NCI-H510A treated with DMSO at 0.1 percent for 48 hours (cell line): Measurements from ENCODE around the gene AKR7A2.

Experiments
- DNase-seq: peaks from one replicate; lab custom pipeline; 2025; lab: John Stamatoyannopoulos, UW

AKR7A2 gene

DNA sequence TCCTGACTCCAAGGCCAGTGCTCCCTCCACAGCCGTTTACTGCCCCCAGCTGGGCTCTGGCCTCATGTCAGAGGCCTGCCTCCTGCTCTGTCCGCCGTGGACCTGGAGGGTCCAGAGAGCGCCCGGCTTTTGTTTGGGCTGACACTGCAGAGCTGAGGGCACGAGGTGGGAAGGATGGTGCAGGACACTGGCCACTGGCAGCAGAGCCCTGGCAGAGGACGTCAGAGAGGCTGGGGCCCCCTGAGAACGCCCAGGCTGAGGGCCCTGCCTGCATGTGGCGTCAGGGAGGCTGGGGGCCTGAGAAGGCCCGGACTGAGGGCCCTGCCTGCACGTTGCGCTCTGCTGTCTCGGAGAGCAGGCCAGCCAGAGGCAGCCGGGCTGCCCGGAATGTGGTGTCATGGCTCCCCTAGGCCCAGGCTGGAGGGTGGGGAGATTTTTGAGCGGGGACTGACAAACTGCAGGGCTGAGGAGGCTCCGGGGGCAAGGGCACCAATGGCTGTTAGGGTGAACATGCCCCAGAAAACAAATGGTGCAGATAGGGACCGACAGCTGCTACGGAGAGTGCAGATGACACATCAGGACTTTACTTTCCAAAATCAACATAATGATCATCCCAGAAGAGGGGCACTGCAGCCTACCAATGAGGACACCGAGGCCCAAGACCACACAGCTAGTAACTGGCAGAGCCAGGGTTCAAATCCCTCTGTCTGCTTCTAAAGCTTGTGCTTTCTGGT is 31.8 kb upstream of the AKR7A2 start:
- DNase-seq, result no peak

DNA sequence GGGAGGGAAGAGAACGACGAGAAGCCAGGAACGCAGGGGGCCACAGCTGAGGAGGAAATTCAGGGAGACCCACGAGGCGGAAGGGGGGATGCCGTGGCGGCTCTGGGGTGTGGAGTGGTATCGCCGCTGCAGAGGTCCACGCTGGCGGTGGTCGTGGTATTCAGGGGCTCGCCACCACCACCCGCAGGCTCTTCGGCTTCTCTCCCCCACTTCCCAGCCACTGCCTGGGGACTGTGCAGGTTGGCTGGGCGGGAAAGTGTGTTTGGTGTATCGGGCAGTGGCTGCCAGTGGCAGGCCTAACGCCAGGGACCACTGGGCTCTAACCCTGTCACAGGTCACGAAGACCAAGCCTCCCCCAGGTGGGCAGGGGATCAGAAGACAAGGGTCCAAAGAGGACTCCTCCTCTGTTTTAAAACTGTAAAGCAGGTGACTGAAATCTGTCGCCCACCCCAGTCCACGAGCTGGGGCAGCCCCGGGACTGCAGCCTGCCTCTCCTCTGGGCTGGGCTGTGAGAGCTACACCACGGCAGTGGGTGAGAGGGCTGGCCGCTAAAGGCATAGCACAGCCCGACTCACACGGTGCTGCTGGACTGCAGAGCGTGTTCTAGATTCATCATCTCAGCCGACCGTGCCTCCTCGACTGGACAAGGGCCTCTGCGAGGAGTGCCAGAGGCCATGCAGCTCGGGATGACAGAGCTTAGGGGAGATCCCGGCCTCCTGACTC is 31.1 kb upstream of the AKR7A2 start:
- DNase-seq, result no peak

DNA sequence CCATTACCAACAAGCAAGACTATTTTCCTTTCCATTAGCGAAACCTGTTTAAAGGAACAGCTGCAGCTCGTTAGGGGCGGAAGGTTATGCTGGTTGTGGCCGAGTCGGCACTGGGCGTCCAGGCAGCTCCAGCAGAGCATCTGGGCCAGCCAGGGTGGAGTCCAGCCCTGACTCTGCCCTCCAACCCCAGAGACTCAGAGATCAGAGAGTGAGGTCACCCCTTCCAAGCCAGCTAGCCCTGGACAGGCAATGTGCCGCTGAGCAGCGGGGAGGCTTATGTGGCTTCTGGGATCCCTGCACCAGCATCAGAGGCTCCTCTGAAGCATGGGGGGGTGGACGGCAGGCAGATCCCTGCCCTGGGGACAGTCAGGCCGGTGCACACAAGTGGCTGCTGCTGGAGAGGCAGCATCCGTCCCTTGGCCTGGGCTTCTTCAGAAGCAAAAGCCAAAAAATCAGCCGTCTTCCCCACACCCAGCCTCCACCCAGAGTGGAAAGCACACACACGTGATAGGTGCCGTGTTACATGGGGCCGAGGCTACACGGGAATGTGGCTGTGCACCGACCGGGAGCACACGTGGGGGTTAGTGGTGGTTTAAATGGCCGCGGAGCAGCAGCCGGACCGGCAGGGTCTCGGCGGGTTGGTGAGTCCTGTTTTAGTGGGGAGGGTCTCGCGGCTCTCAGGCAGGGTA is 30.3 kb upstream of the AKR7A2 start:
- DNase-seq, result no peak

DNA sequence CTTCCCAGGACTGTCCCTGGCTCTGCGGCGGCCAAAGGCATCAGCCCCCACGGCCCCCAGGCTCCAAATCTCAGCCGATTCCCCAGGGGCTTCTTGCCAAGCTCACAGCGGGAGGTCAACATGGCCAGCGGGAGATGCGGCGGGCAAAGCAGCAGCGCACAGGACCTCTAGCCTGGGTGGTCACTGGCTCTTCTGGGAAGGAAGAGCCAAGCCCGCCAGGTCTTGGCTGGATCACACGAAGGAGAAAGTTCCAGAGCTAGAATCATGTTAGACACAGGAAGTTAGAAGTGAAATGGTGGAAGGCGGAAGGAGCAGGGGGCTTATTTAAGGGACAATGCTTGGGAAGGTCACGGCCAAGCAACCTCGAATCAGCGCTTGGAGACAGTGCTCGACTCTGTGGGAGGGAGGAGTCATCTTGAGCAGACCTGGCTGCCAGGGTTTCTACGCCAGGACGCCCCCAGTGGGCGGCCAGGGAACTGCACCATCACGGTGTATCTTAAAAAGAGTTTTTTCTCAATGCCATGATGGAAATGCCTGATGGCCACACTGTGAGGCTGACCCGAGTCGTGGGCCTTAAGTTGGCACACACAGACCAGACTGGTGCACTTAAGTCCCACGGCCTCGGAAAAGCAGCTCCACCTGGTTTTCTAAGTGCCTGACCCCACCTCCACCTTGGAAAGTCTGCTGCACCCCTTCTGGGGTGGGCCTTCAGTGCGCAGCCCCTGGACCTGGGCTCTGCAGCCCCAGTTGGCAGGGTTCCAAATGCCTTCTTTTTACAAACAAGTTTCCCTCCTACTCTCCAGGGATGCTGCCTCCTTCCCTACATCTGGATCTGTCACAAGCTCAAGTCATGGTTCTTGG is 29.5 kb upstream of the AKR7A2 start:
- peak; percentile 56 for DNase-seq

DNA sequence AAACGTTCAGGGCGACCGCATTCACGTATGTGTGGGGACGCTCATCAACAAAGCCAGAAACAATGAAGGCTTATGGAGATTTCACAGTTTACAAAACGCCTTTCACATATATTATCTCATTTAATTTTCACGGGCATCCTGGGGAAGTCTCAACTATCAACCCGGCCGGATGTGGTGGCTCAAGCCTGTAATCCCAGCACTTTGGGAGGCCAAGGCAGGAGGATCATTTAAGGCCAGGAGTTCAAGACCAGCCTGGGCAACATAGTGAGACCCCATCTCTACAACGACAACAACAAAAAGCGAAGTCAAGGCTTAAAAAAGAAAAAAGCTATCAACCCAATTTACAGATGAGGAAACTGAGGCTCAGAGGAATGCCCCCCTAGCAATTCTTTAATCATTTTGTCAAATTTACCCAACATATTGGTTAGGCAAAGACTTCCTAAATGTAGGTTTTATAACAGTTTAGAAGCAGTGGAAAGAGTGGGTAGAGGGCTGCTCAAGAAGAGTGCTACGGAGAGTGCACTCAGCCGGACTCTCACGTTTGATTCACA is 28.5 kb upstream of the AKR7A2 start:
- no peak for DNase-seq

DNA sequence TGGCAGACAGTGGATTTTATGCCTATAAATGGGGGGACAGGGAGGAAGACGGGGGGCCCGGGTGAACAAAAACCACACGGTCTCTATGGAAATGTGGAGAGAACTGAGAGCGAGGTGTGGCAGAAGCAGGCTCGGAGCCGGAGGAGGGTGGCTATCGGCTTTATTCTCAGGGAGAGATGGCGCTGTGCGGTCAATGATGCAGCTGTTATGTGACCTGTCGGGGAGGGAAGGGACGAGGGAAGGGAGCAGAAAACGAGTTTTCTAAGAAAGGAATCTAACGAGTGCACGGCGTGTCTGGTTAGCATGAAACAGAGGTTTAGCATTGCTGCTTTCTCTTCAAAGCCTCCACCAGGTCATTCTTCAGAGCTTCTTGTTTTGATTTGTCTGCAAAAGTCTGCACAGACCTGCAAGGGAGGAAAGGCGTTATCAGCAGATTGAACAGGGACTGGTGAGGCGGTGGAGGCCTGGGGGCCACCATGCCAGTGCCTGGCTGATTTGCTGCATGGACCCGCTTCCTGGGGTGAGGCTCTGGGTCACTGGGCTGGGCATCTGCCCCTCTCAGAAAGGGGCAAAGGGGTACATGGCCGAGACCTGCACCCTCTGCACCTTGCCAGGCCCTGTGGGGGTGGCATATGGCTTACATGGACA is 27.4 kb upstream of the AKR7A2 start:
- no peak for DNase-seq

DNA sequence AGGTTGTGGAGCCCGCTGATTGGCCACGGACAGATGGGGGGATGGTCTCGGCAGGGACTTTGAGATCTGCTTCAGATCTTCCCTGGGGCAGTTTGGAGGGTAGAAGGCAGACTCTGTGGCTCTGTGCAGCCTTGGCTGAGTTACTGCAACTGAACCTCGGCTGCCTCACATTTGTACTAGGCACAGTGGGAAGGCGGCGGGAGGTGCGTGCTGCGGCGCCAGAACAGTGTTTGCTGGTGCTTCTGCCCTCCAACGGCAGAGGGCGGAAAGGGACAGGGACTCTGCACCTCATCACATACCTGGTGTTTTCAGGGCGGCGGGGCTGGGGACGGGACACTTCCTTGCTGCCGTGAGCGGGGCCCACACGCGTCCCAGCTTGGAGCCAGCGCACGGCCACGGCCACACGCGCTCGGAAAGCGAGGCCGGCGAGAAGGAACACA is 26.4 kb upstream of the AKR7A2 start:
- peak; percentile 39 for DNase-seq

DNA sequence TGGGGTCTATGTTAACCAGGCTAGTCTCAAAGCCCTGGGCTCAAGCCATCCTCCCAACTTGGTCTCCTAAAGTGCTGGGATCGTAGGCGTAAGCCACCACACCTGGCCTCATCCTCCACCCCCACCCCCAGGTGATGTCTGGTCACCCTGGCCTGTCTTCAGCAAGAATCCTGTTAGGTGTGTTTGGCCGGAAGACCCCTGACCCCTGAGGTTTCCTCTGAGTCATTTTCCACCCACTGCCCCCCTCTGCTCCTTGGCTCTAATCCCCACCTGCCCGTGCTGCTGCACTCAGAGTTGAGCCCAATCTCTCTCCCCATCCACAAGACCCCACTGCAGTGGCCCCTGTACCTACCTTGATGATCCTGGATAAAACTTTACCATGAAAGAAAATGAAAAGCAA is 25.3 kb upstream of the AKR7A2 start:
- DNase-seq, result no peak

DNA sequence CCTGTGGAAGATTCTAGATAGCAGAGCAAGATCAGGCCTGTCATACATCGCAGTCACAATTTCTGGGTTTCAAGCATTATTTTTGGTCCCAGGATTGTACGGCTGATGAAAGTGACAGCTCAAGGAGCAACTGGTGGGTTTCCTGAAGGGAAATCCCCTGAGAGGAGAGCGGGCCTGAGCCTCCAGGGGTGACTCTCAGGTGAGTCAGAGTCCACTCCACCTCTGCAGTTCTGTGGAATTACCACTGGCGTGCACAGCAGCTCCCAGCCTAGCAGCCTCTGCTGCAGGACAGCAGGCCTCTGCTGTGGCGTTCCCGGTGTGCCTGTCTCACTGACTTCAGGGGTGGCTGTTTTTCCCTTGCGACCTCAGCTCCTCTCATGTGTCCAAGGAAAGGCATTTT is 24.6 kb upstream of the AKR7A2 start:
- no peak for DNase-seq

DNA sequence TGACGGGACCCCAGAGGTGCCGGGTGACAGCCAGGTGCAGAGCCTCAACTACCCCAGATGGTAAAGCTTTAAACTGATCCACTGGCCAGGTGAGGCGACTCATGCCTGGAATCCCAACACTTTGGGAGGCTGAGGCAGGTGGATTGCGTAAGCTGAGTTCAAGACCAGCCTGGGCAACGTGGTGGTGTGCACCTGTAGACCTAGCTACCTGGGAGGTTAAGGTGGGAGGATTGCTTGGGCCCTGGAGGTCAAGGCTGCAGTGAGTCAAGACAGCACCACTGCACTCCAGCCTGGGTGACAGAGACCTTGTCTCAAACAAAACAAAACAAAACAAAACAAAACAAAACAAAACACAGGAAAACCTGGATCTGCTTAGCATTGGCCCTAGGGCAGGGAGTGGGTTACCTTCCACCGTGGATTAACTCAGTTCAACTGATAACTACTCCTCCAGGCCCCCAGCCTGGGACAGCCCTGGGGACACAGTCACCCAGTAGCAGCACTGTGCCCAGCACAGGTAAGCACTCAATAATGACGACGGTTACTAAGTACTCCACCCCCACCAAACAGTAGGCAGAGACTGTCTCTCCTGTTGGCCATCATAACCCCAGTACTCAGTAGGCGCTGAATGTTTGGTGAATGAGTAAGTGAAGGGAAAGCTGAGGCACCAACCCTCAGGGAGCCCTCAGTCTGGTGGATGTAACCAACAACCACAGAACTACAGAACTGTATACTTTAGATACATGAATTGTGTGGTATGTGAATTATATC is 21.8 kb upstream of the AKR7A2 start:
- DNase-seq, result no peak

DNA sequence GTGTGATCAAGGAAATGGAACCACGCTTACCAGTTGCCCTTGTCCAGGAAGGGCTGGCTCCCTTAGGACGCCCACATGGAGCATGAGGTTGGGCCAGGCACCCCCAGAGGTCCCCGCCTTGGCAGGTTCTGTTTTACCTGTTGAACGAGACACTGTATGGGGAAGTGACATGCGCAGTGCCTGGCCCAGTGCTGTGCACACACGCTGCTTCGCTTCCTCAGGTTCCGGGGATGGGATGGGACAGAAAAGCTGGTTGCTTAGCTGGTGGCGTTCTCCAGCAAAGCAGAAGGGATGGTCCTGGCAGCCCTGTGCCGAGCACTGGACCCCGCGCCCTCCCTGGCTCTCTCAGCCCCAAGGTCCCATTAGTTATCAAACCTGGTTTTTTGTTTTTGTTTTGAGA is 20.9 kb upstream of the AKR7A2 start:
- DNase-seq, result no peak

DNA sequence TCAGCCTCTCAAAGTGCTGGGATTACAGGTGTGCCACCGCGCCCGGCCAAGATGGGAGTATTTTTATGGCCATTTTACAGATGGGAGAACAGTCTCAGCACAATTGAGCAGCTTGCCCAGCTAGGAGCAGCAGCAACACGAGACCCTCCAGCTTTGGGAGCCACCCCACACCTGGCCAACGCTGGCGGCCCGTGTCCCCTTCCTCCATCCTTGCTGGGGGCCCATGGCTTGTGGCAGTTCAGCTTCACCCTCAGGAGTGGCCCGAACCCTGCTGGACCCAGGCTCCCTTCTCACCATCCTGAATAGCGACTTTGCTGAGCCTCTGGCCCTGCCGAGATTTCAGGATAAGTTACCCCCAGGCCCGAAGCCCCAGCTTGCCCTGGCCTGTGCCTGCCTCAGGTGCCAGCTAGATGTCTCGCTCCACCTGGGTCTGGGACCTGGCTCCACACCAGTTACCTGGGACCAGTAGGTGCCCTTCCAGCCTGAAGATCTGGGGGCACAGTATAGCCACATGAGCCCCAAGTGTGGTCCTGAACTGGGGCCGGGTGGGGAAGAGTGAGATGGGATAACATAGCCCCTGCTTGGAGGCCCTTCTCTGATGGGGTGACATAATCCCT is 19.4 kb upstream of the AKR7A2 start:
- DNase-seq, result no peak

DNA sequence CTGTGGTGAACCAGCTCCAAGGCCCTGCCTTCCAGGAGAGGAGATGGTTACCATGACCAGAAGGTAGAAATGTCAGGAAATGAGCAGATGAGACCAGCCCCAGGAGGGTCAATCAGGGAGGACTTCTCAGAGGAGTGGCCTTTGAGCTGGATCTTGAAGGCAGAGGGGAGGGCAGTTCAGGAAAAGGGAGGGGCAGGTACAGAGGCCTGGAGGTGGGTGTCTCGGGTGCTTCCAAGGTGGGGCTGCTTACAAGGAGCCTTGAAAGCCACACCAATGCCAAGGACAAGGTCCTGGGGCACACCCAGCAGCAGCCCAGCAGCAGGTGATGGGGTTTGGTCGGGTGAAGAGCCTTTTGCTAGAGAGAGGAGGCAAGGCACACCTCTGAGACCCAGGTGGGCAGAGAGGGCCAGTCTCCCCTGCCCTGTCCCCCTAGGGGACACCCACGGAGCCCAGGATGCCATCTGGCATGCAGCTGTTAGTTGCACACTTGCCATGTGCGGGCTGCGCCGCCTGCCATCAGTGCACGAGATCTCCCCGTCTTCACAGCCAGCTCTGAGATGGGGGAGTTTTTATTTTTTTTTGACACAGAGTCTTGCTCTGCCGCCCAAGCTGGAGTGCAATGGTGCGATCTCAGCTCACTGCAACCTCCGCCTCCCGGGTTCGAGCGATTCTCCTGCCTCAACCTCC is 18.6 kb upstream of the AKR7A2 start:
- DNase-seq, result no peak

DNA sequence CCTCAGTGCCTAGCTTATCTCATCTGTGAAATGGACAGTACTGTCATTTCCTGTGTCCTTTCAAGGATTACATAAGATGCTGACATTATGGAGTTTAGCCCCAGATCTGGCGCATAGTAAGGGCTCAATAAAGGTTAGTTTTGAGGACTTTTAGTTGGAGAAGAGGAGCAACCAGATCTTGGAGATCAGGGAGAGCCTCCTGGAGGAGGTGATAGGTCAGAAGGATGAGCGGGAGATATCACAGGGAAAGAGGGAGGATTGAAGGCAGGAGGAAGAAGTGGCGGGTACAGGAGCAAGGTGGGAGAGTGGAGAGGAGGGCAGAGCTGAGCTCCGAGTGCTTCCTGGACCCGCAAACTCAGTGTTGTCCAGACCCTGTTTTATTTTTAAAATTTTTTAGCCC is 17.7 kb upstream of the AKR7A2 start:
- DNase-seq, result no peak

DNA sequence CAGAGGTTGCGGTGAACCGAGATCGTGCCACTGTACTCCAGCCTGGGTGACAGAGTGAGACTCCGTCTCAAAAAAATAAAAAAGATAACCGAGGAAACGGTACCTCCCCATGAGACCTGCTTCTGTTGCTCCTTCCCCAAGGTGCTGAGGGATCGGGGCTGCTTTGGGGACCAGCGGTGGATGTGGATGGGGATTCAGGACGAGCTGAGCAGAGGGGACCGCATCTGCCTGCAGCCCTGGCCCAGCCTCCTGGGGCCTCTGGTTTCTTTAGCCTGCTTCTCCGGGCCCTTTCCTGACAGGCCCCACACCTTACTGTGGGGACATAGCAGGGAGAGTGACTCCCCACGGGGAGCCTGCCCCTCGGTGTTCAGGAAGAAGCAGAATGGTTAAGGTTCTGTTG is 17.2 kb upstream of the AKR7A2 start:
- DNase-seq, result no peak

DNA sequence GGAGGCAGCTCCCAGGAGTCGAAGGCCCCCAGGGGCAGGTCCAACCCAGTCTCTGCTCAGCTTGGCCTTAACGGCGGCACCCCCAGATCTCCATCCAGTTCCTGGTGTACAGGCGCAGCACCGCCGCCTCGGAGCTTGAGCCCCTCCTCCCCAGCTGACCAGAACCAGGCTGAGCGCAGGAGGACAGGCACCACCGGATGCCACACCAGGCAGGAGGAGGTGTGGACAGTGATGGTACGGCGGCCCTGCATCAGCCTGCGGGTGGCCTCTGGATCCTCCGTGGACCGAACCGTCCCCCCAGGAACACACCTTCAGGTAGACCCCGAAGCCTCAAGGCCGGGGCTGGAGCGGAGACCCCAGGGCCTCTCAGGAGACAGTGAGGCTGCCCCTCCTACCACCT is 16.5 kb upstream of the AKR7A2 start:
- DNase-seq, result no peak

DNA sequence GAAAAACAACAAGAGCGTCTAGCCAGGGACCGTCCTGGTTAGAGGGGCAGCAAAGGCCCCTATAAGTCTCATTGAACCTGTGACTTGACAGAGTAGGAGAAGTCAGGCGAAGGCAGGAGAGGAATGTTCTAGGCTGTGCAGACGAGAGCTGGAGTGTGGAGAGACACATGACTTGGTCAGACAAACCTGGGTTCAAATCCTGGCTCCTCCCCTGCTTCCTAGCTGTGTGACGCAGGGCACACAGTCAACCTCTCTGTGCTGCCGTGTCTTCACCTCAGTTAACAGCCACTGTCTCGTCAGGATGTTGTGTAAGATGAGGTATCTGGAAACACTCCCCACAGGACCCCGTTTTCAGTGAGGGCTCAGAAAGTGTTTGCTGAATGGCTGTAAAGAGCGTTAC is 15.8 kb upstream of the AKR7A2 start:
- no peak for DNase-seq

DNA sequence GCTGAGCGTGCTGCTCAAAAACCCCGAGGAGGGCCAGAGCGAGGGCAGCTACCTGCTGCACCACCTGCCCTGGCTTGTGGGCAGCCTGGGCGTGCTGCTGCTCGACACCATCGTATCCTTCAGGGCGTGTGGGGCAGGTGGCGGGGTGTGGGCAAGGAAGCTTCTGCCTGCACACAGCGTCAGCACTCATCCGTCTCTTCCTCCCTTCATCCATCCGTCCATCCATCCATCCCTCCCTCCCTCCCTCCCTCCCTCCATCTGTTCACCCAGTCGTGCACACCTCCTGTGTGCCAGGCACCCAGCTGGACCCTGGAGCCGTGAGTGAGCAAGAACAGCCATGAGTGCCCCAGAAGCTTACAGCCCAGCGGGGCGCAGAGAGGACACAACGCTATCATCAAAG is 15.4 kb upstream of the AKR7A2 start:
- no peak for DNase-seq

DNA sequence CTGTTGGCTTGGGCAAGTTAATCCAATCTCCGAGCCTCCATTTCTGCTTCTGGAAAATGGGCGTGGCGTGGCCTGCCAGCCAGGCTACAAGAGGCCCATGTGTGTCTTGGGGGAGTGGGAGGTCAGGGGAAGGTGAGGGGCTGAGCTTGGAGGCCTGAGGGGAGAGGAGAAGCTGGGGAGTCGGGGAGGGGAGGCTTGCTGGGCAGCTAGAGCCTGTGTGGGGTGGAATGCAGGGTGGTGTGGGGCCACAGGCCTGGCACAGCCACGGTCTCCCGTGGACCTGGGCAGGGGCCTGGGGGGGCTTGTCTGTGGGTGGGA is 14.8 kb upstream of the AKR7A2 start:
- no peak for DNase-seq
